HepG2 (cell line): ENCODE results near the gene CDC42BPG. TPM values are rescaled to one million over a fixed set of nuclear protein-coding genes. Genes with fewer than 3 reads are reported as not detected.
A peak's percentile ranks its signal among the peaks of the same experiment; 100 is the strongest.

ENCODE experiments used
- KDM5B ChIP-seq: sonication (generic); formaldehyde crosslinking; IDR thresholded peaks from 2 replicates; pipeline ENCODE4 v1.4.0; 2020; ENCODE audit warnings: missing genetic modification reagents, mild to moderate bottlenecking, borderline replicate concordance
- RORA ChIP-seq: sonication (generic); formaldehyde crosslinking; IDR thresholded peaks from 2 replicates; pipeline ENCODE4 v1.5.0; 2020; ENCODE audit warnings: mild to moderate bottlenecking, missing genetic modification reagents, moderate library complexity
- TAF1 ChIP-seq: sonication (generic); formaldehyde crosslinking; IDR thresholded peaks from 2 replicates; pipeline ENCODE4 v1.4.0; 2020; ENCODE audit warnings: missing genetic modification reagents
- ZFP41 ChIP-seq: sonication (generic); formaldehyde crosslinking; IDR thresholded peaks from 2 replicates; pipeline ENCODE4 v1.4.0; 2020; ENCODE audit warnings: mild to moderate bottlenecking, missing genetic modification reagents, borderline replicate concordance
- ZMYM2 ChIP-seq: sonication (generic); formaldehyde crosslinking; IDR thresholded peaks from 2 replicates; pipeline ENCODE4 v1.8.0; 2022; ENCODE audit warnings: mild to moderate bottlenecking, missing genetic modification reagents
- ZNF263 ChIP-seq: sonication (generic); formaldehyde crosslinking; IDR thresholded peaks from 2 replicates; pipeline ENCODE4 v1.4.0; 2020; ENCODE audit warnings: missing genetic modification reagents
- ZNF556 ChIP-seq: sonication (generic); formaldehyde crosslinking; IDR thresholded peaks from 2 replicates; pipeline ENCODE4 v1.4.0; 2020; ENCODE audit warnings: mild to moderate bottlenecking, missing genetic modification reagents, borderline replicate concordance
- polyA plus RNA-seq, 8 experiments: library from polyadenylated mRNA; depleted of rRNA in 3 of 8; stranded (reverse) in 7 of 8; unstranded in 1 of 8; fragments of >200 nt; fragmentation: Illumina TruSeq in 4 of 8; extraction: Trizol in 4 of 8; gene quantifications; 2 replicates each; pipeline versions ENCODE4 v1.2.1 to v1.2.3, GENCODE V29; 2011 to 2016; ENCODE audit warnings: low read depth in 4 of 8, missing spikeins in 1 of 8, mixed read lengths in 1 of 8; ENCODE audit not compliant: insufficient read depth in 1 of 8
- total RNA-seq, 5 experiments: library from RNA; depleted of rRNA; stranded (reverse); fragments of >200 nt; fragmentation: Illumina TruSeq; extraction: Trizol; gene quantifications; 2 replicates each; pipeline ENCODE4 v1.2.3, GENCODE V29; 2016; ENCODE audit warnings: low read depth in 1 of 5
- TF ChIP-seq, protein P1 (sequence below): sonication (generic); formaldehyde crosslinking; IDR thresholded peaks from 2 replicates; pipeline ENCODE4 v1.5.0; 2020; ENCODE audit warnings: mild to moderate bottlenecking, missing genetic modification reagents, borderline replicate concordance
- TF ChIP-seq, protein P2 (sequence below): IDR thresholded peaks from 2 replicates; pipeline ENCODE4 v1.4.0; 2020; ENCODE audit warnings: mild to moderate bottlenecking, missing genetic modification reagents
- TF ChIP-seq, protein P3 (sequence below): sonication (generic); formaldehyde crosslinking; IDR thresholded peaks from 2 replicates; pipeline ENCODE4 v1.5.1; 2020; ENCODE audit warnings: mild to moderate bottlenecking, moderate library complexity, missing genetic modification reagents
- TF ChIP-seq, protein P4 (sequence below): sonication (generic); formaldehyde crosslinking; IDR thresholded peaks from 2 replicates; pipeline ENCODE4 v1.5.0; 2020; ENCODE audit warnings: mild to moderate bottlenecking, missing genetic modification reagents, borderline replicate concordance

CDC42BPG gene
- total and polyA plus RNA-seq, 2 of the 13 experiments (the other 11 are each of a cell fraction or from before 2014, with no cell fraction given): 0.55 to 1.4 TPM

DNA sequence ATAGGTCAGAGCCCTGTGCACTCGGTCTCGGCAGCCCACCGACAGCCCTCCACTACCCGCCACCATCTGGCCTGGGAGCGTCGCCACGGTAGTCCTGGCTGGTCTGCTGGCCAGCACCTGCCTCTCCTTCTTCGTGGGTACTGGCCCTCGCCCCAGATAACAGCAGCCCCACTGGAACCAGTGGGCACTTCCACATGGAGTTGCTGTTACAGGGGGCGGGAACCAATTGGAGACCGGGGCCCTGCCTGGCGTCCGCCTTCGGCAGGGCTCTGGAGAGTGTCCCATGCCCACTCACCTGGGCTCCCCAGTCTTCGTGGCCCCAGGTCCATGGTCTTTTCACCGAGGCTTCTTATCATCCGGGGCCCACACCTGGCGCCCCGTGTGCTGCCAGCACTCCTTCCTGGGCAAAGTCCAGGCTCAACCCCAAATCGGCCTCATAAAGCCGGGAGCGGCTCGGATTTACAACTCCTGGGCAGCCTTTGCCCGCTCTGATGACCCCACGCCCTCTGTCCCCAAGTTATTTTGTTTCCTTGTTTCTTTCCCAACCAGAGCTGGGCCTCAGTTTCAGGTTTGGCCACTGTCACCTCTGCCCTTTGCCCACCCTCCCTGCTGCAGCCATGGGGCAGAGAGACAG lies 46.9 kb upstream of the CDC42BPG start (continued):
- TF ChIP-seq, protein P1, sequence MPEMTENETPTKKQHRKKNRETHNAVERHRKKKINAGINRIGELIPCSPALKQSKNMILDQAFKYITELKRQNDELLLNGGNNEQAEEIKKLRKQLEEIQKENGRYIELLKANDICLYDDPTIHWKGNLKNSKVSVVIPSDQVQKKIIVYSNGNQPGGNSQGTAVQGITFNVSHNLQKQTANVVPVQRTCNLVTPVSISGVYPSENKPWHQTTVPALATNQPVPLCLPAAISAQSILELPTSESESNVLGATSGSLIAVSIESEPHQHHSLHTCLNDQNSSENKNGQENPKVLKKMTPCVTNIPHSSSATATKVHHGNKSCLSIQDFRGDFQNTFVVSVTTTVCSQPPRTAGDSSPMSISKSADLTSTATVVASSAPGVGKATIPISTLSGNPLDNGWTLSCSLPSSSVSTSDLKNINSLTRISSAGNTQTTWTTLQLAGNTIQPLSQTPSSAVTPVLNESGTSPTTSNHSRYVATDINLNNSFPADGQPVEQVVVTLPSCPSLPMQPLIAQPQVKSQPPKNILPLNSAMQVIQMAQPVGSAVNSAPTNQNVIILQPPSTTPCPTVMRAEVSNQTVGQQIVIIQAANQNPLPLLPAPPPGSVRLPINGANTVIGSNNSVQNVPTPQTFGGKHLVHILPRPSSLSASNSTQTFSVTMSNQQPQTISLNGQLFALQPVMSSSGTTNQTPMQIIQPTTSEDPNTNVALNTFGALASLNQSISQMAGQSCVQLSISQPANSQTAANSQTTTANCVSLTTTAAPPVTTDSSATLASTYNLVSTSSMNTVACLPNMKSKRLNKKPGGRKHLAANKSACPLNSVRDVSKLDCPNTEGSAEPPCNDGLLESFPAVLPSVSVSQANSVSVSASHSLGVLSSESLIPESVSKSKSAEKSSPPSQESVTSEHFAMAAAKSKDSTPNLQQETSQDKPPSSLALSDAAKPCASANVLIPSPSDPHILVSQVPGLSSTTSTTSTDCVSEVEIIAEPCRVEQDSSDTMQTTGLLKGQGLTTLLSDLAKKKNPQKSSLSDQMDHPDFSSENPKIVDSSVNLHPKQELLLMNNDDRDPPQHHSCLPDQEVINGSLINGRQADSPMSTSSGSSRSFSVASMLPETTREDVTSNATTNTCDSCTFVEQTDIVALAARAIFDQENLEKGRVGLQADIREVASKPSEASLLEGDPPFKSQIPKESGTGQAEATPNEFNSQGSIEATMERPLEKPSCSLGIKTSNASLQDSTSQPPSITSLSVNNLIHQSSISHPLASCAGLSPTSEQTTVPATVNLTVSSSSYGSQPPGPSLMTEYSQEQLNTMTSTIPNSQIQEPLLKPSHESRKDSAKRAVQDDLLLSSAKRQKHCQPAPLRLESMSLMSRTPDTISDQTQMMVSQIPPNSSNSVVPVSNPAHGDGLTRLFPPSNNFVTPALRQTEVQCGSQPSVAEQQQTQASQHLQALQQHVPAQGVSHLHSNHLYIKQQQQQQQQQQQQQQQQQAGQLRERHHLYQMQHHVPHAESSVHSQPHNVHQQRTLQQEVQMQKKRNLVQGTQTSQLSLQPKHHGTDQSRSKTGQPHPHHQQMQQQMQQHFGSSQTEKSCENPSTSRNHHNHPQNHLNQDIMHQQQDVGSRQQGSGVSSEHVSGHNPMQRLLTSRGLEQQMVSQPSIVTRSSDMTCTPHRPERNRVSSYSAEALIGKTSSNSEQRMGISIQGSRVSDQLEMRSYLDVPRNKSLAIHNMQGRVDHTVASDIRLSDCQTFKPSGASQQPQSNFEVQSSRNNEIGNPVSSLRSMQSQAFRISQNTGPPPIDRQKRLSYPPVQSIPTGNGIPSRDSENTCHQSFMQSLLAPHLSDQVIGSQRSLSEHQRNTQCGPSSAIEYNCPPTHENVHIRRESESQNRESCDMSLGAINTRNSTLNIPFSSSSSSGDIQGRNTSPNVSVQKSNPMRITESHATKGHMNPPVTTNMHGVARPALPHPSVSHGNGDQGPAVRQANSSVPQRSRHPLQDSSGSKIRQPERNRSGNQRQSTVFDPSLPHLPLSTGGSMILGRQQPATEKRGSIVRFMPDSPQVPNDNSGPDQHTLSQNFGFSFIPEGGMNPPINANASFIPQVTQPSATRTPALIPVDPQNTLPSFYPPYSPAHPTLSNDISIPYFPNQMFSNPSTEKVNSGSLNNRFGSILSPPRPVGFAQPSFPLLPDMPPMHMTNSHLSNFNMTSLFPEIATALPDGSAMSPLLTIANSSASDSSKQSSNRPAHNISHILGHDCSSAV: no peak
- no peak for TF ChIP-seq ZNF263 (CRISPR knock-in tag)
- TF ChIP-seq, protein P2, sequence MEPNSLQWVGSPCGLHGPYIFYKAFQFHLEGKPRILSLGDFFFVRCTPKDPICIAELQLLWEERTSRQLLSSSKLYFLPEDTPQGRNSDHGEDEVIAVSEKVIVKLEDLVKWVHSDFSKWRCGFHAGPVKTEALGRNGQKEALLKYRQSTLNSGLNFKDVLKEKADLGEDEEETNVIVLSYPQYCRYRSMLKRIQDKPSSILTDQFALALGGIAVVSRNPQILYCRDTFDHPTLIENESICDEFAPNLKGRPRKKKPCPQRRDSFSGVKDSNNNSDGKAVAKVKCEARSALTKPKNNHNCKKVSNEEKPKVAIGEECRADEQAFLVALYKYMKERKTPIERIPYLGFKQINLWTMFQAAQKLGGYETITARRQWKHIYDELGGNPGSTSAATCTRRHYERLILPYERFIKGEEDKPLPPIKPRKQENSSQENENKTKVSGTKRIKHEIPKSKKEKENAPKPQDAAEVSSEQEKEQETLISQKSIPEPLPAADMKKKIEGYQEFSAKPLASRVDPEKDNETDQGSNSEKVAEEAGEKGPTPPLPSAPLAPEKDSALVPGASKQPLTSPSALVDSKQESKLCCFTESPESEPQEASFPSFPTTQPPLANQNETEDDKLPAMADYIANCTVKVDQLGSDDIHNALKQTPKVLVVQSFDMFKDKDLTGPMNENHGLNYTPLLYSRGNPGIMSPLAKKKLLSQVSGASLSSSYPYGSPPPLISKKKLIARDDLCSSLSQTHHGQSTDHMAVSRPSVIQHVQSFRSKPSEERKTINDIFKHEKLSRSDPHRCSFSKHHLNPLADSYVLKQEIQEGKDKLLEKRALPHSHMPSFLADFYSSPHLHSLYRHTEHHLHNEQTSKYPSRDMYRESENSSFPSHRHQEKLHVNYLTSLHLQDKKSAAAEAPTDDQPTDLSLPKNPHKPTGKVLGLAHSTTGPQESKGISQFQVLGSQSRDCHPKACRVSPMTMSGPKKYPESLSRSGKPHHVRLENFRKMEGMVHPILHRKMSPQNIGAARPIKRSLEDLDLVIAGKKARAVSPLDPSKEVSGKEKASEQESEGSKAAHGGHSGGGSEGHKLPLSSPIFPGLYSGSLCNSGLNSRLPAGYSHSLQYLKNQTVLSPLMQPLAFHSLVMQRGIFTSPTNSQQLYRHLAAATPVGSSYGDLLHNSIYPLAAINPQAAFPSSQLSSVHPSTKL: 0 out of 2 replicates have a peak, but pooled peaks have one; percentile 20
- no peak for TF ChIP-seq RORA
- no peak for TF ChIP-seq TAF1 (CRISPR knock-in tag)
- no peak for TF ChIP-seq KDM5B (CRISPR knock-in tag)
- no peak; the same call in 1 of the 2 replicates for TF ChIP-seq ZNF556 (CRISPR knock-in tag)
- TF ChIP-seq, protein P3, sequence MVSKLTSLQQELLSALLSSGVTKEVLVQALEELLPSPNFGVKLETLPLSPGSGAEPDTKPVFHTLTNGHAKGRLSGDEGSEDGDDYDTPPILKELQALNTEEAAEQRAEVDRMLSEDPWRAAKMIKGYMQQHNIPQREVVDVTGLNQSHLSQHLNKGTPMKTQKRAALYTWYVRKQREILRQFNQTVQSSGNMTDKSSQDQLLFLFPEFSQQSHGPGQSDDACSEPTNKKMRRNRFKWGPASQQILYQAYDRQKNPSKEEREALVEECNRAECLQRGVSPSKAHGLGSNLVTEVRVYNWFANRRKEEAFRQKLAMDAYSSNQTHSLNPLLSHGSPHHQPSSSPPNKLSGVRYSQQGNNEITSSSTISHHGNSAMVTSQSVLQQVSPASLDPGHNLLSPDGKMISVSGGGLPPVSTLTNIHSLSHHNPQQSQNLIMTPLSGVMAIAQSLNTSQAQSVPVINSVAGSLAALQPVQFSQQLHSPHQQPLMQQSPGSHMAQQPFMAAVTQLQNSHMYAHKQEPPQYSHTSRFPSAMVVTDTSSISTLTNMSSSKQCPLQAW (CRISPR knock-in tag): peak; percentile 69
- TF ChIP-seq ZFP41 (CRISPR knock-in tag): no peak
- TF ChIP-seq, protein P4, sequence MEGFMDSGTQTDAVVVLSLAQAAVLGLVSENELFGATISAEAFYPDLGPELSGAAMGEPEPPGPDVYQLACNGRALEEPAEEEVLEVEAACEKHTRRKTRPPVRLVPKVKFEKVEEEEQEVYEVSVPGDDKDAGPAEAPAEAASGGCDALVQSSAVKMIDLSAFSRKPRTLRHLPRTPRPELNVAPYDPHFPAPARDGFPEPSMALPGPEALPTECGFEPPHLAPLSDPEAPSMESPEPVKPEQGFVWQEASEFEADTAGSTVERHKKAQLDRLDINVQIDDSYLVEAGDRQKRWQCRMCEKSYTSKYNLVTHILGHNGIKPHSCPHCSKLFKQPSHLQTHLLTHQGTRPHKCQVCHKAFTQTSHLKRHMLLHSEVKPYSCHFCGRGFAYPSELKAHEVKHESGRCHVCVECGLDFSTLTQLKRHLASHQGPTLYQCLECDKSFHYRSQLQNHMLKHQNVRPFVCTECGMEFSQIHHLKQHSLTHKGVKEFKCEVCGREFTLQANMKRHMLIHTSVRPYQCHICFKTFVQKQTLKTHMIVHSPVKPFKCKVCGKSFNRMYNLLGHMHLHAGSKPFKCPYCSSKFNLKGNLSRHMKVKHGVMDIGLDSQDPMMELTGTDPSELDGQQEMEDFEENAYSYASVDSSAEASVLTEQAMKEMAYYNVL (CRISPR knock-in tag): no peak
- no peak for TF ChIP-seq ZMYM2 (CRISPR knock-in tag)
